GM19193 (cell line): ENCODE measurements around the gene SEC14L5.

ENCODE experiments used
- POLR2A ChIP-seq: IDR thresholded peaks from 4 replicates; pipeline ENCODE4 v1.6.1; 2011; ENCODE audit not compliant: insufficient read depth, insufficient read length; ENCODE audit errors: extremely low read depth

SEC14L5 gene

GRCh38 chr16:4987580-4988374 is 29.6 kb downstream of the SEC14L5 start:
- no peak for TF ChIP-seq POLR2A

- no peak for TF ChIP-seq POLR2A
Observed at GRCh38 chr16:4988647-4989046, 30.5 kb downstream of the SEC14L5 start.

DNA sequence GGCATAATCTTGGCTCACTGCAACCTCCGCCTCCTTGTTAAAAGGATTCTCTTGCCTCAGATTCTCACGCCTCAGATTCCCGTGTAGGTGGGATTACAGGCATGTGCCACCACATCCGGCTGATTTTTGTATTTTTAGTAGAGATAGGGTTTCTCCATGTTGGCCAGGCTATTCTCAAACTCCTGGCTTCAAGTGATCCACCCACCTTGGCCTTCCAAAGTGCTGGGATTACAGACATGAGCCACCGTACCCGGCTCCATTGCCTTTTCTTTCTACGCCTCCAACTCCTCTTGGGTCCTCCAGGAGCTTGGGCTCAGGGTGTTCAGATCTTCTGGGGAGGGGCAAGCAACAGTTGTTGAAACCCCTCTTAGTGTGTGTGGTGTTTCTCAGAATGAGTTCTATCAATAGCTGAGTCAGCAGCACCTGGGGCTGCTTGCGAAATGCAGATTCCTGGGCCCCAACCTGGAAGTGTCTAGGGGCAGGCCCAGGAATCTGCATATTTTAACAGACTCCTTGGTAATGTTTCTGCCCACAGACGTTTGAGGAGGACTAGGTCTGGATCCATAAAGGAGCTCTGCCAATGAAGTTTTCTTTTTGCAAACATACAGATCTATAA is 31.4 kb downstream of the SEC14L5 start:
- TF ChIP-seq POLR2A = no peak

GRCh38 chr16:4990415-4990814 is 32.3 kb downstream of the SEC14L5 start:
- no peak for TF ChIP-seq POLR2A

- no peak for TF ChIP-seq POLR2A
Observed at GRCh38 chr16:4991754-4992153, 33.6 kb downstream of the SEC14L5 start.

DNA sequence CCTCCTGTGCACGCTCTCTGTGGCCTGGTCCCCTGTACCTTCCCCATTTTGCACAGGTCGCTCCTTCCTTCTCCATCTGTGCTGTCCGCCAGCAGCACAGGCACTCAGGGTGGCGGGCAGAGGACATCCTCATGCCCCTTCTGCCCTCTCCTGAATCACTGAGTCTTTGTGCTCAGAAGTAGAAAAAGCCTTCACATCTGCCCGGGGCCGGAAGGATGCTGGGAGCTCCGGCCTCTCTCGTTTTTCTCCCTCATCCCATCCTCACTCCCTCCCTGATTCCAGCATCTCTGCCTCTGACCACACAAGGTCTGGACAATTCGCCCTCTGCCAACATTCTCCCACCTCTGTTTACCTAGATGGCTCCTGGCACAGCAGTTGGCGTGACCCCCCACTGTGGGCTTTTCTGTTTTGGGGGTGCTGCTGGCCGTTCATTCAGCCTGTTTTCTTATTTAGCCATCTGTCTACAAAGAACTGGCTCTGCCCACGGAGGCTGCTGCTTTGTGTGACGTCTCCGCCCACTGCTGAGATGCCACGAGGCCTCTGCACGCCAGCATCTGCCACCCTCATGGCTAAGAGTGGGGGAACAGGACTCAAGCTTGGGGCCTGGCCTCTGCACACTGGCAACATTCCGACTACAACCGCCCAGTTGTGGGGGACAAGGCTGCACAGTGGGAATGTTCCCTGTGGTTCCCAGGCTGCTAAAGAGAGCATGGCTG is 36.7 kb downstream of the SEC14L5 start:
- TF ChIP-seq POLR2A = no peak

DNA sequence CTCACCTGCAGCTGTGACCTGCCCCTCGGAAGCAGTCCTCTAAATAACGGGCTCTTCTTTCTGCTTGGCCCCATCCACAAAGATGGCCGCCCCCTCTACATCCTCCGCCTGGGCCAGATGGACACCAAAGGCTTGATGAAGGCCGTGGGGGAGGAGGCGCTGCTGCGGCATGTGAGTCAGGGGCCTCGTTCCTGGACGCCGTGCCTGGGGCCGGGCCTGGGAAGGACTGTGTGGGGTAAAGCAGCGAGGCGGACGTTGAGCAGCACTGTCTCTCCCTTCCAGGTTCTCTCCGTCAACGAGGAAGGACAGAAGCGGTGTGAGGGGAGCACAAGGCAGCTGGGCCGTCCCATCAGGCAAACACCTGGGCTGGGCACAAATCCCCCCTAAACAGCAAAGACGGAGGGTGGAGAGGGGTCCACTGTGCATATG is 42.5 kb downstream of the SEC14L5 start:
- TF ChIP-seq POLR2A = no peak

DNA sequence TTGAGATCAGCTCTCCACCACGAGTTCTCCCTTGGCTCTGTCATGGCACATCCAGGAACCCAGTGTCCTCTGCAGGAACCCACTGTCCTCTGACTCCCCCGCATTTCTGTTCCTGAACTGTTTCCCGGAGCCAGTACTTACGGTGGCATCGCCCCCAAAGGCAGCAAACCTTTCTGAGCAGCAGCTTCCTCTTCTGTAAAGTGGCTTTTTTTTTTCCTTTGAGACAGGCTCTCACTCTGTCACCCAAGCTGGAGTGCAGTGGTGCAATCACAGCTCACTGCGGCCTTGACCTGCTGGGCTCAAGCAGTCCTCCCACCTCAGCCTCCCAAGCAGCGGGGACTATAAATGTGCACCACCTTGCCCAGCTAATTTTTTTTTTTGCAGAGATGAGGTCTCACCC is 43.4 kb downstream of the SEC14L5 start:
- TF ChIP-seq POLR2A = no peak

DNA sequence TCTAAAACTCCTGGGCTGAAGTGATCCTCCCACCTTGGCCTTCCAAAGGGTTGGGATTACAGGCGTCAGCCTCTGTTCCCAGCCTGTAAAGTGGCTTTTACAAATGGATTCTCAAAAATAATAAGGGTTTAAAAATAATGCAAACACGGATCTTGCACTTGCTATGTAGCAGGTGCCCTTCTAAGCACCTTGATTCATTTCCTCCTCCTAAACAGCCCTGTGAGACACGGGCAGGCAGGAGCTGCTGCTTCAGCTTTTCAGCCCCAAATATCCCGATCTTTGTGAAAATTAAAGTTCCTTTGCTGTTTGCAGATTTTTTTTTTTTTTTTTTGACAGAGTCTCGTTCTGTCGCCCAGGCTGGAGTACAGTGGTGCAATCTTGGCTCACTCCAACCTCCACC is 43.9 kb downstream of the SEC14L5 start:
- TF ChIP-seq POLR2A = no peak

DNA sequence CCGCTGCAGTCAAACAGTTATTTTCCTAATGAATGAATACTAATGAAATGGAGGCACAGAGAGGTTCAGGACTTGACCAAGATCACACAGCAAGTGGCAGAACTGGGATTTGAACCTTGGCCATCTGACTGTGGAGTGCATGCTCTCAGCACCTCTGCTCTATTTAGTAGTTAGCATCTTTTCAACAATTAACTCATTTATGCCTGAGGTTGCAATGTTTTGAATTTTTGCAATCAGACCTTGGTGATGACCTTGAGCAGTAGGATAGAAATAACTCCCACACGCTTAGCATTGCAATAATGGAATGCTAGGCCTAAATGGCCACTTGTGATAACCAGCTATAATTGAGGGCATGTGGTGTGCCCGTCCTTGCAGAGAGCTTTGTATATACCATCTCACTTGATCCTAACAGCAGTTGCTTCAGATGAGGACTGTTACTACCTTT is 44.6 kb downstream of the SEC14L5 start:
- TF ChIP-seq POLR2A = no peak

- no peak for TF ChIP-seq POLR2A
Observed at GRCh38 chr16:5003211-5003610, 45.1 kb downstream of the SEC14L5 start.

GRCh38 chr16:5003828-5004227 is 45.7 kb downstream of the SEC14L5 start:
- no peak for TF ChIP-seq POLR2A

- TF ChIP-seq POLR2A = no peak
Observed at GRCh38 chr16:5004311-5004710, 46.2 kb downstream of the SEC14L5 start.

DNA sequence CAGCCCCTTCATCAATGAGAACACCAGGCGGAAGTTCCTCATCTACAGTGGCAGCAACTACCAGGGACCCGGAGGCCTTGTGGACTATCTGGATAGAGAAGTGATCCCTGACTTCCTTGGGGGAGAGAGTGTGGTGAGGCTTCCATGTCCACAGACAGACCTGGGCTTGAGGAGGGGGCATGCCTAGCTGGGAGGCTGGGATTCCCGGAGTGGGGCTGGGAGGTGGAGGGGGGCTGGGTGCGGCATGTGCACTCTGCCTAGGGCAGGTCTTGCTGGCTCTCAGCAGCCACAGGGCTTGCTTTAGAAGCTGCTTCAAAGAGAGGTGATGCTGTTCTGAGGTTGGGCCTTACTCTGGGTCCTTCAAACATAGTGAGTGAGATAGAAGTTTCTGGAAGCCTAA is 47.8 kb downstream of the SEC14L5 start:
- no peak for TF ChIP-seq POLR2A

DNA sequence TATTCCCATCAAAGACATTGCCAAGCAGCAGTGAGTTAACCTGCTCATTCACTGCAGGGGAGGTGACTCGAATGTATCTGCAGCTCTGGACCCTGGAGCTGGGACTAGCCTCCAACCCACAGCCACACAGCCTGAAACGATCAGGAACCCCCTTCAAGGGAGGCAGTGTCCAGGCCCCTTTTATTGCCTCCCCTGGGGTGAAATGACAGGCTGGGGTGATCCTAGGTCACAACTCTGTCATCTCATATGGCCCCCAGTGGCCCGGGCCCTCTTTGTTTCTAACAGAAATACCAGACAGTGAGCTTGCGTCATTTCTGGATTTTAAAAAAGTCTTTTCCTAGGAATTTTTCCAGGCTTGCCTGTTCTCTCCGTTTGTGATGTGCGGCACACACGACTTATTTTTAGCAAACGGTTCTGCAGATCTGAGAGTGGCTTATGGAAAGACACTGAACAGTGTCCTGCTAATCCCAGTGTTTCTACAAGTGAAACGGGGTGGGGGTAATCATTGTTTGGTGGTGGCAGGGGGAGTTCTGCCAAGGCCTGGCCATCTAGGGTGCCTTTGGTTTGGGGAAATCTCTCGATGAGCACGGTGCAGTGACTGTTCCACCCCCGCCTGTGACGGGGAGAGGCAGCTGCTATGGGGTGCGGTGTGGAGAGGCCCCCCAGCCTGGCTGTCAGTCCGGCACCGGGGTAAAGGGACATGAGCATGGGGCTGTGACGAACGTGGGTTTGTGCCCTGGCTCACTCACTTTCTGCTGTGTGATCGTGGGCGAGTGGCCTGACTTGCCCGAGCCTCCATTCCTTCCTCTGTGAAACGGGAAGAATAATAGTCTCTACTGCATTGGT is 48.4 kb downstream of the SEC14L5 start:
- TF ChIP-seq POLR2A = no peak

DNA sequence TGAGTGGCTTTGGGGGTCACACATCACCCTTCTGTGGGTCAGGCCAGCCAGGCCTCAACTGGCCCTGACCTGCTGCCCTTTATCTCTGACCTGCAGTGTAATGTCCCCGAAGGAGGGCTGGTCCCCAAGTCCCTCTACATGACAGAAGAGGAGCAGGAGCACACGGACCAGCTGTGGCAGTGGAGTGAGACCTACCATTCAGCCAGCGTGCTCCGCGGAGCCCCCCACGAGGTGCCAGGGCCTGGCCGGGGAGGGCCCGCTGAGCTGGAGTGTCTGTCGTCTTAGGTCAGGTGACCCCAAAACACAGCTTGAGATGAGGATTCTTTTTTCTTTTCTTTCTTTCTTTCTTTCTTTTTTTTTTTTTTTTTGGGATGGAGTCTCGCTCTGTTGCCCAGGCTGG is 49.1 kb downstream of the SEC14L5 start:
- no peak for TF ChIP-seq POLR2A

DNA sequence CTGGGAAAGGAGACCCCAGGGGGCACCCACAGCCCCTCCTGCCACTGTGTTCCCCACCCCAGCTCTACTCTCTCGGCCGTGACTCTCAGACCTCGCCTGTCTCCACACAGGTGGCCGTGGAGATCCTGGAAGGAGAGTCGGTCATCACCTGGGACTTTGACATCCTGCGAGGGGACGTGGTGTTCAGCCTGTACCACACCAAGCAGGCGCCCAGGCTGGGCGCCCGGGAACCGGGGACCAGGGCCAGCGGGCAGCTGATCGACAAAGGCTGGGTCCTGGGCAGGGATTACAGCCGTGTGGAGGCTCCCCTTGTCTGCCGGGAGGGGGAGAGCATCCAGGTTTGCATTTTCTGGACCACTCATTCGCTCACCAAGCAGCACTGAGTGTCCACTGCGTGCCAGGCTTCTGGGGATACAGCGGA is 50.2 kb downstream of the SEC14L5 start:
- no peak for TF ChIP-seq POLR2A
